HG02588 (cell line): ENCODE data around the gene CCDC87.
"Not testable (repeated sequence)": the region's sequence is repeated elsewhere in the genome, so short reads cannot be mapped to it uniquely, and the experiment has no call there.

Experiments
- ATAC-seq: cut with Tn5 transposase; IDR thresholded peaks from one replicate; pipeline ENCODE4 v1.9.1; 2021; ENCODE audit warnings: mild to moderate bottlenecking, moderate library complexity; ENCODE audit not compliant: unreplicated experiment

Gene CCDC87

DNA sequence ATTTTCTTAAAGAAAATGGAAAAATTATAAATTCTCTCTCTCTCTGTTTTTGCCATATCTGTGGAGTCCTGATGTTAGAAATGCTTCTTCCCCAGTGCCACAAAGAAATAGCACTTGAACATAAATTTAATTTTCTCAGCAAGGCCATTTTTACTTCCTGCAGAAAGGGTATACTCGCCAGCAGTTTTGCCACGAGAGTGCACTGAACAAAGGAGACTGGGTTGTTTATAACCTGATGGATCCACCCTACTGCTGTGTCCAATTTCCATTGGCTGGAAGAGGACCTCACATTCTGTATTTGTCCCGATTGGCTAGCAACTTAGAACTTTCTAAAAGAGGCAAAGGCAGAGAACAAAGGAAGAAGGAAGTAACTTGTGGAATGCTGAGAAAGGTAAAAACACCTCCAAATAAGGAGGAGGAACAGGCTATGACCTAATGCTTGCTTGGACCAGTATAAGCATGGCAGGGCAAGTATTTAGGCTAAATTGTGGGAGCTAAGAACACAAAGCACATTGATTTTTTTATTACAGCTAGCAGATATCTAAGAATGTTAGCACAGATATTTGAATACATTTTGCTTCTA lies 10.2 kb downstream of the CCDC87 start:
- ATAC-seq: not testable (repeated sequence)

DNA sequence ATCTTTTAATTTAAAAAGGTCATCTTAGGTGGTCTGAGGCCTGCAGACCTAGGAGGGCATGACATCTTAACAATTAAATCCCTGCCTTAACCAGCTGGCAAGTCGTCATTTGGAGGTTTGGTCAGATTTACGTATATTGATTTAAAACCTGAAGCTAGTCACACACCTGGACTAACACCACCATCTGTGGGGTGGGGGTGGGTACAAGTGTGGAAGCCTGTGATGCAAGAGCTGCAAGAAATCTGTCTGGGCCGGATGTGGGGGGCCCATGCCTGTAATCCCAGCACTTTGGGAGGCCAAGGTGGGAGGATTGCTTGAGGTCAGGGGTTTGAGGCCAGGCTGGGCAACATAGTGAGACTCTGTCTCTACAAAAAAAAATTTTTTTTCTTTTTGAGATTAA lies 11.6 kb downstream of the CCDC87 start:
- no peak for ATAC-seq

DNA sequence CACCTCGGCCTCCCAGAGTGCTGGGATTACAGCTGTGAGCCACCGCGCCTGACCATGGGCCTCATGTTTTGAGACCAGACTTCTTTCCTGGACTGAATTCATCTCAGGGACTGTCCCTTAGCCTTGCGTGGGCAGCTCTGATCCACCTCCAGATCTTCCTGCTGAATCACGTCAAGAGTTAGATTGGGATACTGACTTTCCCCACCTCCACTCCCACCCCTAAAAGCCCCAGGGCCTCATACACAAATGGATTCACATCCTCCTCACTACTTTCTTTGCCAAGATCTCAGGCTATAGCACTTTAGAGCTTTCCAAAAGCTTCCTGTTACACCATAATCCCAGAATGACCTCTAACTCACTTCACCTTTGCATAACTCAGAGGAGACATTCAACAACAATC lies 12.1 kb downstream of the CCDC87 start:
- no peak for ATAC-seq

DNA sequence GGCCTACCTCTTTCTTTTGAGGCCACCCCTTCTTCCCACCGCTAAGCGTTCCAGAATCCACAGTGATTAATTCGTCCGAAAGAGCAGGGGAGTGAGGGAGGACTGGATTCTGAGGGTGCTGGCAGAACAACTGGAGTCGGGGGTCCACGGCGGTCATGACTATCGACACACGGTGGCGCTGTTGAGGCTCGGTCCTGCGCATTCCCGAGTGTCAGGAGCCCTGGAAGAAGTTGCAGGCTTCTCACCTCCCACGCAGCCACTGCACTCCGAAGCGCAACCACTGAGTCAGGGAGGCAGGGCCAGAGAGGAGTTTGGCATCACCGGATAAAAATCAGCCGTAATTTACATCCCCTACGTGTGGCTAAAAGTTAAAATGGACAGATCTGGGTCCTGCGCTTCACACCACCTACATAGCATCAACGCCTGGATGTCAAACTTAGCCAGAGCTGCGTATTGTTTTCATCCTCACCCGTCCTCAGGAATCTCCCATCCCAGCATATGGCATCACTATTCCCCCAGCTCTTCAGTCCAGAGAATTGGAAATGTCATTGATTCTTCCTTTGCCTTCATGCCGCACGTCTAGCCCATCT lies 13.8 kb downstream of the CCDC87 start:
- no peak for ATAC-seq

DNA sequence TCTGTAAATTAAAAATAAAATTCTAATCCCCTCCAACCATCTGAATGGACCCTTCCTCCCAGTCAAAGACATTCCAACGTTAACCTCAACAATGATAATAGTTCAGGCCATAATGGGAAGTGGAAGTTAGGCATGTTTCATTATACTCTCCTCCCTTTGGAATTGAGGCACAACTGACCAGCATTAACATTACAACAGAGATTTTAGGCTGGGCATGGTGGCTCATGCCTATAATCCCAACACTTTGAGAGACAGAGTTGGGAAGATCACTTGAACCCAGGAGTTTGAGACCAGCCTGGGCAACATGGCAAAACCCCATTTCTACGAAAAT lies 22.0 kb downstream of the CCDC87 start:
- ATAC-seq: no peak

DNA sequence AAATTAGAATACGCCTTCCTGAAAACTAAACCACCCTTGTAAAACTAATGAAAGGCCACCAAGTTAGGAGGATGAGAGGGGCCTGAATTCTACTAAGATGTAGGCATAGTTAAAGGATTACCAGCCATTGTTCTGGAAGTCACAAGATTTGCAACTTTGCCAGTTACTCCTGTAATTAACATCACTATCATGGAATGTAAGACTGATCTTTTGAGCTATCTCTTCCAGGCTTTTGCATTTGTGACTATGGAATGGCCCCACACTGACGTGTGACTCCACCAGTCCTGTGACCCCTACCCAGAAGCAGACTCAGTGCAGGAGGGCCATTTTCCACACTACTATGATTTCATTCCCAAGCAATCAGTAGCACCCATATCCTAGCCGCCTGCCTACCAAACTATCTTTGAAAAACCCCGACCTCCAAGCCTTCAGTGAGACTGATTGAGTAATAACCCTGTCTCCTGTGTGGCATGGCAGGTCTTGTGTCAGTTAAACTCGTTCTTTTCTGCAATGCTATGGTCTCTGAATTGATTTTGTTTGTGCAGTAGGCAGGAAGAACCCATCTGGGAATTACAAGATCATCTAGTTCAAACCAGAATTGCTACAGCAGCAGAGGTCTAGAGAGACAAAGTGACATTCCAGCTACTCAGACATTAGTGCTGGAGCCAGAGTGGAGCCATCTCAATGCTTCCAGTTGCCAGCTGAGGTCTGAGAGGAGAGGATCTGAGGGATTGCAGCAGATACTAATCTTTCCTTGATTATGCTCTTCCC lies 22.6 kb downstream of the CCDC87 start:
- ATAC-seq: no peak

DNA sequence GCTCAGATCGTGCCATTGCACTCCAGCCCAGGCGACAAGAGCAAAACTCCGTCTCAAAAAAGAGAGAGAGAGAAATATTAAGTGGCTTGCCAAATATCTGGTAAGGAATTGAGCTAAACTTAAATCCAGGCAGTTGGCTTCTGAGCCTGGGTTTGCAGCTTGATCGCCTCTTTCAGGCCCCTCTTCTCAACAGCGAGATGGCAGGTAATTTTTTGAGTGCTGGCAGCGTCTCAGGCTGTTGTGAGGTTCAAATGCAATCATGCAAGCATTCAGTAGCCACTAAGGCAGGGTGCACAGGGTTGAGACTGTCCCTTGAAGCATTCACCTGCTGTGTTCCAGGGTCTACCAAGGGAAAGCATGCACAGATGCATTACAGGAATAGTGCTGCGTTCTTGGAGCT lies 23.8 kb downstream of the CCDC87 start:
- ATAC-seq: no peak

DNA sequence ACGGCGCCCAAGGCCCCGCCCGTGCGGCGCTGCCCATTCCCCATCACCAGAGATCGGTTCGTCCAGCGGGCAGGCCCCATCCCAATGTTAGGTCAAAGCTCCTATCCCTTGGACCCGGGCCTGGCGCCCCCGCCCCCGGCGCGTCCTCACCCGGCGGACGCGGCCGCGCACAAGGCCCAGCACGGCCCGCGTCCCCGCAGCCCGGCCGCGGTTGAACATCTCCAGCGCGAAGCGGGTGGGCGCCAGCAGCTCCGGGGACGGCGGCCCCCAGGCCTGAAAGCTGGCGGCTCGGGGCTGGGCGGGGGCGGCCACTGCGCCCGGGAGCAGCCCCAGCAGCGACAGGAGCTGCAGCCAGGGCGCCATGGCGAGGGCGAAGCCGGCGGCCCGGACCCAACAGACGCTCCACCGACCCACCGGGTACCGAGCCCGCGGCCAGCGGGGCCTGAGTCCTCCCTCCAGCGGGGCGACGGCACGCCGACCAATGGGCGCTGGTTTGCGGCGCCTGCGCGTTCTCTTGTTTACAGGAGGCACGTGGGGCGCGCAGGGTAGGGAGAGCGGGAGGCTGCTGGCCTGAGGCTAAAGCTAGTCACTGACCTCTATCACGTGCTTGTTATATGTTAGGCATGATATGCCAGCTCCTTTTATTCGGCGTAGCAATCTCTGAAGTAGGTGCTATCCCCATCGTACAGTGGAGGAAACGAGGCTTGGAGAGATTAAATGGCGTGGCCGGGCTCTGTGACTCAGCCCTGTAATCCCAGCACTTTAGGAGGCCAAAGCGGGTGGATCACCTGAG lies 24.5 kb downstream of the CCDC87 start, which contains the start of gene CTSF:
TSS of gene CTSF (minus strand) at position 483 of the 793 bp plus-strand sequence. CDS start at position 363, 120 bp downstream.
- ATAC-seq: peak; percentile 49

DNA sequence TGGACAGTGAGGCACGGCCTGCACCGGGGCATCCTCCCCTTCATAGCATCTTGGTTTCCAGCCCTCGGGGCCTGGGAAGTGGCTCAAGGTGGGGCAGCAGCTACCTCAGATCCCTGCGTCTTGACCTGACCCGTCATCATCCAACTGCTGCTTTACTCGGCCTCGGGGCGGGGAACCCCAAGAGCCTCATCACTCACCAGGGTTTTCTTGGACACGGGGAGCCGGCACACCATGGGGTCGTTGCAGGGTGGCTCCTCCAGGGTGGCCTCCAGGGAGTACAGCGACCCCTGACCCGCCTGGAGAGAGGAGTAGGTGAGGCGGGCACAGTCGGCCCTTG lies 25.1 kb downstream of the CCDC87 start:
- no peak for ATAC-seq

DNA sequence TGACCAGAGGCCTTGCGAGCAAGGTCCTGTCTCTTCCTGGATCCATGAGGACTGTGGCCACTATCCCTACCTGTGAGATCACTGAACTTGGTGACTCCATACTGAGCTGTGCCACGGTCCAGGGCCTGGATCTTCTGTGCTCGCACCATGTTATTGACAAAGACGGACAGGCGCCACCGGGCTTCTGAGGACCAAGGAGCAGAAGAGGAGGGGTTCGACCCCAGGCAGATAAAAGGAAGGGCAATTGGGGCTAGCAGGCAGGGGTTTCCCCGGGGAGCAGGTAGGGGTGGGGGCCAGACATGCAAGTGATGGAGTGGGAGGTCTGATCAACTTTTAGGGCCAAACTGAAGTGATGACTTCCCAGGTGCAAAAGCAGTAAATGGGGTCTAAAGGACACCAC lies 26.6 kb downstream of the CCDC87 start:
- no peak for ATAC-seq

DNA sequence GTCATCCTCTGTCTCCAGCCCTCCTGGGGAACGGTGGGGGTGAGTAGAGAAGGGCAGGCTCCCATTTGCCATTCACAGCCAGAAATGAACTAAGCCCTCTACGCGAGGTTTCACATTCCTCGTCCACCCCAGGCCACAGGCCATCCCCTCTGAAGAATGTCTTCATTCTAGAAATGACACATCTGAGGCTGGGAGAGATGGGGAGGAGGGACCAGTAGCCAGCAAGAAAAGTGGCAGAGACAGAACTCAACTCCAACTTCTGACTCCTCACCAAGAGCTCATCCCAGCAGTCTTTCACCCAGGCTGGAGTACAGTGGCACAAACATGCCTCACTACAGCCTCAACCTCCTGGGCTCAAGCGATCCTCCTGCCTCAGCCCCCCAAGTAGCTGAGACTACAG lies 27.9 kb downstream of the CCDC87 start:
- ATAC-seq: no peak

DNA sequence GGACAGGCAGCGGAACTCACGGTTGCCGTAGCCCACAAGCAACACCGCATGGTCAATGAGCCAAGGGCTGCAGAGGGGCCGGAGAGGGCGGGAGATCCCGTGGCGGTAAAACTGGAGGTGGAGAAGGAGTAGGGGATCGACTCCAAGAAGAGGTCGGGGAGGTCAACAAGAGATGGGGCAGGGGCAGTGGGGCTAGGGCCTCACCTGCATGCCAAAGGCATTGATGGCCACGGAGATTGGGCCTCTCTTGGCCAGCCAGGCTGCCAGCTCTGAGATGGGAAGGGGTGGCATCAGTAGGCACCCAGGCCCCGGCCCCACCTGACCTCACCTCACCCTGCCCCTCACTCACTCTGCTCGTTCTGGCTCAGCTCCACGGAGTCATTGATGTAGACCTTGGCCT lies 28.3 kb downstream of the CCDC87 start:
- no peak for ATAC-seq

DNA sequence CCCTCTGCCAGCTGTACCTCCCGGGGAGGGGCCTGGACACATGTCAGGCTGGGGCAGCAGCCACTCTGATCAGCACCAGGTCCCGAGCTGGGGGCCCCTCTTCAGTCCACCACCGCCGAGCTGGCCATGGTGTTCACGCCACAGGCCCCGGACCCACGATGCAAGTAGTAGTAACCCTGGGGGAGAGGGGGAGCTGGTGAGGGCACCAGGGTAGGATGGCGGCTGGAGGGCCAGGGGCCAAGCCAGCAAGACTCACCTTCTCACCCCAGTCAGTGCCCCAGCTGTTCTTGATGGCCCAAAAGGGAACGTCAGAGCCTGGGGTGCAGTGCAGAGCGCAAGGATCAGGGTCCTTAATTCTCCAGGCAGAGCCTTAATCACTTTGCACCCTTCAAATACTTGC lies 29.0 kb downstream of the CCDC87 start:
- ATAC-seq: no peak

DNA sequence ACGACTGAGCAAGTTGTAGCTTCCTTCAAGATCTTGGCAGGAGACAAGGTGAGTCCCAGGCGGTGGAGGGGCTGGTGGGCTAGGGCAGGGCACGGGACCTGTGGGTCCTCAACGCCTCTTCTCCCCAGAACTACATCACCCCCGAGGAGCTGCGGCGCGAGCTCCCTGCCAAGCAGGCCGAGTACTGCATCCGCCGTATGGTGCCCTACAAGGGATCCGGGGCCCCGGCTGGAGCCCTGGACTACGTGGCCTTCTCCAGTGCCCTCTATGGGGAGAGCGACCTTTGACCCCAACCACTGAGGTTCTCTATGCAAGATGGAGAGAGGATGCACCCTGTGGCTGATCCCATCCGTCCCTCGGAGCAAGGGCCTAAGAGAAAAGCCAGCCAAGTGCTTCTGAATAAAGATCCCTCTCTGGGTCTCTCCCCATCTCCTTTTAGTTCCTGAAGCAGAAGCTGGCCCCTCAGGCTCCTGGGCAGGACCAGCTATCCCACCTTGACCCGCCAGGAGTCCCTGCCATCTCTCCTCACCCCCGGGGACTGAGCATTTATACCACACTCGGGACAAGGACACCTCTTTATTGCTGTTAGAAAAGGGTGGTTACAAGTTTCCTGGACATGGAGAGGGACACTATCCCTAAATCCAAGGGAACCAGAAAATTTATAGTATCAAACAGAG lies 29.8 kb downstream of the CCDC87 start:
- ATAC-seq: no peak

DNA sequence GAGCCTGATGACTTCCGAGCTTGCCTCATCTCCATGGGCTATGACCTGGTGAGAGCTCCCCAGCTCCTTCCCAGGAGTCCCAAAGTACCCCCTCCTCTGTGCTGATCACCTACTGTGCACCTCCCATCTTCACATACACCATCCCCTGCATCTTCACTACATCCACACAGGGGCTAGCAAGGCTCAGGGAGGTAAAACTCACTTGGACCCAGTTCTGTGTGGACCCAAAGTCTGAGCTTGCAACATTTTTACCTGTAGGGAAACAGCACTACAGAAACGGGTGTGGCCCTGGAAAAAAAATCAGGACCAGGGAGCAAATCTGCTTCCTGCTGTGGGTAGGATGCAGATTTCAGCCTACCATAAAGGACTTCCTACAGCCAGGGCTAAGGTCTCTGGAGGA lies 30.6 kb downstream of the CCDC87 start:
- ATAC-seq: no peak

DNA sequence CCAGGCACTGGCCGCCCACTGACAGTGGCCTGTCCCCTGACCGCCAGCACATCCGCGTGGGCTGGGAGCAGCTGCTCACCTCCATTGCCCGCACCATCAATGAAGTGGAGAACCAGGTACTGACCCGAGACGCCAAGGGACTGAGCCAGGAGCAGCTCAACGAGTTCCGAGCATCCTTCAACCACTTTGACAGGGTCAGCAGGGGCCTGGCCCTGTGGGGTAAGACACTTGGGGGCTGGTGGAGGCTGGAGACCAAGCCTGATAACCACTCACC lies 31.0 kb downstream of the CCDC87 start:
- no peak for ATAC-seq

DNA sequence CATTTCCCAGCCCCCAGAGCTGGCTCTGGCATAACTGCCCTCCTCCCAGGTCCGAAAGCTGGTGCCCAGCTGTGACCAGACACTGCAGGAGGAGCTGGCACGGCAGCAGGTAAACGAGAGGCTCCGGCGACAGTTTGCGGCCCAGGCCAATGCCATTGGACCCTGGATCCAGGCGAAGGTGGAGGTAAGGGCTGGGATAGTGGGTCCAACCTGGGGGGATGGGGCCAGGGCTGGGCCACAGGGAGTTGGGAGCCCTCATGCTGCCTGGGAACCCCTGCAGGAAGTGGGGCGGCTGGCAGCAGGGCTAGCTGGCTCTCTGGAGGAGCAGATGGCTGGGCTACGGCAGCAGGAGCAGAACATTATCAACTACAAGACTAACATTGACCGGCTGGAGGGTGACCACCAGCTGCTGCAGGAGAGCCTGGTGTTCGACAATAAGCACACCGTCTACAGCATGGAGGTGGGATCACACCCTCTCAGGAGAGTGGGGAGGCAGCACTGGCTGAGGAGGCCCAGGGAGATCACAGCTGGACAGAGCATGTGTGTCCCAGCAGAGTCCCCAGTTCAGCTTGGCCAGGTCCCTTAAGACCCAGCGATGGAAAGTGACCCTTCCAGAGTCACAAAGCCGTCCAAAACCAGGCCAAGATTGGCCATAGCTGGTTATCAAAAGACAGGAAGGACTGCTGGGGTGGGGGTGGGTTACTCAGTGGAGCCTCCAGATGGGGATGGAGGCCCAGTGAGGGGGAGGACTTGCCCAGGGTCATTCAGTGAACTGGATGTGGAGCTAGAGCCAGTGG lies 31.5 kb downstream of the CCDC87 start:
- no peak for ATAC-seq

DNA sequence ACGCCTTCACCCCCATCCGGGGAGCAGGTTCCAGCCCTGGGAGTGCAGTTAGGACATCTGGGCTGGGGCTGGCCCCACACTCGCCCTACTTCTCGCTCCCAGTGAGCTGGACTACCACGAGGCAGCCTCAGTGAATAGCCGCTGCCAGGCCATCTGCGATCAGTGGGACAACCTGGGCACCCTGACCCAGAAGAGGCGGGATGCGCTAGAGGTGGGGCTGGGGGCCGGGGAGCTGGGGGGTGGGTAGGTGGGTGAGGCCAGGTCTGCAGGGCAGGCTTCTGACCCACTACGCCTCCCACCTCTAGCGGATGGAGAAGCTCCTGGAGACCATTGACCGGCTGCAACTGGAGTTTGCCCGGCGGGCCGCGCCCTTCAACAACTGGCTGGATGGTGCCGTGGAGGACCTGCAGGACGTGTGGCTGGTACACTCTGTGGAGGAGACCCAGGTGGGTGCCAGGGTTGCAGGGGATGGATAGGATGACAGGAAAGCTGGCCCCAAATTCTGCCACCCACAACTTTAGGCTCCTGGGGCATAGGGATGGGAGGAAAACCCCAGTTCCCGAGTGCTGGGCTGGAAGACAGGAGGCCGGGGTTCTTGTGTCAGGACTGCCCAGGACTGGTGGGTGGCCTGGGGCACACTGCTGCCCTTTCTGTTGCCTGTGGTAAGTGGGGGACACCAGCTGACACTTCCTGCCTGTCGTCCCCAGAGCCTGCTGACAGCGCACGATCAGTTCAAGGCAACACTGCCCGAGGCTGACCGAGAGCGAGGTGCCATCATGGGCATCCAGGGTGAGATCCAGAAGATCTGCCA lies 32.8 kb downstream of the CCDC87 start:
- no peak for ATAC-seq

DNA sequence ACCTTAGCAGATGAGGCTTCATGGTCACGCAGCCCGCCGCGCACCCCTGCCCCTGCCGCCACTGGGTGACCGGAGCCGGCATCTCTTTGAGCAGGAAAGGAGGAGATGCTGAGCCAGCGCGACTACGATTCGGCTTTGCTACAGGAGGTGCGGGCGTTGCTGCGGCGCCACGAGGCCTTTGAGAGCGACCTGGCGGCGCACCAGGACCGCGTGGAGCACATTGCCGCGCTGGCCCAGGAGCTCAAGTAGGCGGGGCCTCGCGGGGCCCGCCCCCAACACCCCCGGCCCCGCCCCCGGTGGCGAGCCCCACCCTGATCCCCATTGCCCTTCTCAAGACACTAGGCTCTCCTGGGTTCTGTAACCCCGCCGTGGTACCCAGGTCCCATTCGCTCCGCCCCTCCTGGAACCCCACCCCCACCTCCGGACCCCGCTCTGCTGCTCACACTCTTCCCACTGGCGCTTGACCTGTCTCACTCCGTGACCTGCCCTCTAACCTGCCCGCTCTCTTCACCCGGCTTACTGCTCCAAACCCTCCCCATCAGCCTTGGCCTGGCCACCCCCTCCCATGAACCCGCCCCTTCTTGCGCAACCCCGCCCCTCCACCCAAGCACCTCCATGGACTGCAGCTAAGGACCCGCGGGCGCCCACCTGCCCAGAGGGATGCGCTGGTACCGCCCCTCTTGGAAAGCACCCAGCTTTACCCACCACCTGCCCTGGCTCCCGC lies 33.6 kb downstream of the CCDC87 start:
- no peak for ATAC-seq
